Activated CD4-positive, alpha-beta T cell treated with anti-CD3 and anti-CD28 coated beads, Interleukin-2, amount 10 ng/mL, durations not matched to agents 7 days and 5 days (primary cell): ENCODE data around the gene MTA3. TPM values are rescaled to one million over a fixed set of nuclear protein-coding genes. Genes with fewer than 3 reads are reported as not detected.

ENCODE experiments used
- CTCF ChIA-PET: fragments of 350-600 bp; sonication (Branson Sonifier 250); formaldehyde crosslinking; loops from one replicate; lab custom pipeline; 2021; ENCODE audit warnings: antibody characterized with exemption; lab: Charles Lee
- POLR2A ChIA-PET: fragments of 350-600 bp; sonication (Branson Sonifier 250); formaldehyde crosslinking; loops from one replicate; lab custom pipeline; 2021; ENCODE audit warnings: antibody characterized with exemption; lab: Charles Lee
- DNase-seq: peaks from one replicate; pipeline ENCODE4 v3.0.0-alpha.2; 2020
- H3K27ac Mint-ChIP-seq: one replicate; pipeline ENCODE4 v1.8.0; 2021; ENCODE audit warnings: mild to moderate bottlenecking, moderate library complexity, mixed read lengths
- H3K27me3 Mint-ChIP-seq: one replicate; pipeline ENCODE4 v1.8.0; 2021; ENCODE audit warnings: mixed read lengths
- H3K36me3 Mint-ChIP-seq: one replicate; pipeline ENCODE4 v1.8.0; 2021; ENCODE audit warnings: low read depth, mixed read lengths
- H3K4me1 Mint-ChIP-seq: one replicate; pipeline ENCODE4 v1.8.0; 2021; ENCODE audit warnings: mixed read lengths
- H3K4me3 Mint-ChIP-seq: one replicate; pipeline ENCODE4 v1.8.0; 2021; ENCODE audit warnings: mild to moderate bottlenecking, moderate library complexity, mixed read lengths
- H3K9me3 Mint-ChIP-seq: one replicate; pipeline ENCODE4 v1.8.0; 2021; ENCODE audit warnings: mixed read lengths
- total RNA-seq, 2 experiments: library from RNA; stranded (reverse); gene quantifications; one replicate each; pipeline ENCODE4 v1.2.3, GENCODE V29; 2021

MTA3 gene
- total RNA-seq, 2 experiments from 2014 or later = 34.5 to 36.5 TPM

GRCh38 chr2:42792583-42793333 lies 224.3 kb downstream of the MTA3 start, which contains the start of gene HAAO:
Gene HAAO, minus strand, starts transcription at chr2:42792583. Its CDS starts 47 bp downstream, at chr2:42792536.
- no peak for DNase-seq
- no peaks in the 10 kb centered on the region for H3K36me3 Mint-ChIP-seq
- H3K27ac Mint-ChIP-seq = no peak within 1 kb of the TSS
- no peaks in the 10 kb centered on the region for H3K9me3 Mint-ChIP-seq
- H3K4me3 Mint-ChIP-seq = peak within 1 kb of the TSS; percentile 67
- ChIA-PET POLR2A (no interaction called here), CTCF (interaction anchor here (0.6 to 2.5 kb wide), 6 partner anchors 8 to 335 kb away, joined by 3 to 10 read pairs (median 5); no protein-coding TSS in a partner anchor)
- H3K27me3 Mint-ChIP-seq = peaks cover 43% of the 10 kb centered on the region
- H3K4me1 Mint-ChIP-seq = peaks cover 22% of the 10 kb centered on the region

DNA sequence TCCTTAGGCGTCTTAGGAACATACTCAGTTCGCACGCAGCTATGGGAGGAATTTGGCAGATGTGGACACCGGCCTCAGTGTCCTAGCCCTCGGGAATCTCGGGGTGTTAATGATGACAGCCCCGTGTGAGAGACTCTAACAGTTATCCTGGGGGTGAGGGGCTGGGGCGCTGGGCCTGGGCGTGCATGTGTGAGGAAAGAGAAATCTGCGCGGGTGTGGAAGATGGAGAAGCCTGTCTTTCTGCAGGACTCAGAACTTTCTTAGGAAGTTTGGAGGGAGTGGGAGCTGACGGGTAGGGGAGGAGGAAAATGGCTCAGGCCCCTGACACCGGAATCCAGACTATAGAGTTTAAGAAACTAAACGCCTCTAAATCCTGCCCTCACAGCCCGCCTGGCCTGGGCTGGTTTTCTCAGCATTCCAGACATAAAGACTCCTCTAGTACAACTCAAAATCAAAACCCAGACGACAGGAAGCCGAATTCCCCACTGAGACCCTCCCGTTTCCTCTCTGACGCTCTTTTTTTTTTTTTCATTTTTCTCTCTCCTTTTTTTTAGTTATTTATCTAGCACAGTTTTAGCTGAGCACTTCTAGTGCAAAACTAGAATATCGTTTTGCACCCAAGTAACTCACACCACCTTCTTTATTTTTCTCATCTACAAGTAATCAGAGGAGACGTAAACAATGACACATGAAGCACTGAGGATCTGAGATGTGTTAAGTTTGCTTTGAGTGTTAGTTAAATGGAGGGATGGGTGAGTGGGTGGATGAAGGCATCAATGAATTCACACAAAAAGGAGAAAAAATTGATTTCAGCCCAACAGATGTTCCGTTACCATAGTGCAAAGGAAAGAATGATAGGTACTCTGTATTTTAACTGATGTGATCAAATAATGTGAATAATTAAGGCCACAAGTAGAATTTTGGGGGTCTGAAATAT lies 225.2 kb downstream of the MTA3 start:
- no peak for DNase-seq
- Mint-ChIP-seq H3K4me3 (peak overlapping the region; percentile 31), H3K9me3 (no peaks in the 10 kb centered on the region), H3K27me3 (peaks cover 43% of the 10 kb centered on the region), H3K4me1 (peaks cover 20% of the 10 kb centered on the region), H3K36me3 (no peaks in the 10 kb centered on the region), H3K27ac (no peak overlapping the region)
- POLR2A ChIA-PET = interaction anchor here (0.6 kb wide), 1 partner anchor 430 kb away, joined by 4 read pairs; no protein-coding TSS in a partner anchor
- CTCF ChIA-PET = interaction anchor here (0.6 to 2.5 kb wide), 4 partner anchors 16 to 336 kb away, joined by 3 to 10 read pairs (median 6); no protein-coding TSS in a partner anchor

- POLR2A ChIA-PET = interaction anchor here (0.6 kb wide), 1 partner anchor 431 kb away, joined by 4 read pairs; no protein-coding TSS in a partner anchor
- no peak overlapping the region for H3K4me3 Mint-ChIP-seq
- no peaks in the 10 kb centered on the region for H3K9me3 Mint-ChIP-seq
- CTCF ChIA-PET = interaction anchor here (0.7 to 2.5 kb wide), 3 partner anchors 16 to 319 kb away, joined by 3 to 6 read pairs (median 3); no protein-coding TSS in a partner anchor
- H3K36me3 Mint-ChIP-seq = no peaks in the 10 kb centered on the region
- no peak overlapping the region for H3K27ac Mint-ChIP-seq
- peaks cover 20% of the 10 kb centered on the region for H3K4me1 Mint-ChIP-seq
- DNase-seq = no peak
- H3K27me3 Mint-ChIP-seq = peaks cover 43% of the 10 kb centered on the region
Observed at GRCh38 chr2:42794271-42795046, 226.0 kb downstream of the MTA3 start.

- no peak overlapping the region for H3K27ac Mint-ChIP-seq
- POLR2A ChIA-PET = no interaction called here
Observed at GRCh38 chr2:42795275-42795674, 226.8 kb downstream of the MTA3 start.

GRCh38 chr2:42795841-42796301 lies 227.4 kb downstream of the MTA3 start:
- ChIA-PET POLR2A (no interaction called here), CTCF (interaction anchor here (1.0 to 2.9 kb wide), 3 partner anchors 11 to 14 kb away, joined by 3 to 8 read pairs (median 3); no protein-coding TSS in a partner anchor)
- Mint-ChIP-seq H3K4me1 (peaks cover 27% of the 10 kb centered on the region), H3K4me3 (no peak overlapping the region), H3K27me3 (peaks cover 37% of the 10 kb centered on the region), H3K36me3 (no peaks in the 10 kb centered on the region), H3K27ac (no peak overlapping the region), H3K9me3 (no peaks in the 10 kb centered on the region)
- no peak for DNase-seq

More at GRCh38 chr2:42795275-42795674, 226.8 kb downstream of the MTA3 start:
- Mint-ChIP-seq H3K27me3 (peaks cover 40% of the 10 kb centered on the region), H3K36me3 (no peaks in the 10 kb centered on the region), H3K9me3 (no peaks in the 10 kb centered on the region), H3K4me1 (peaks cover 21% of the 10 kb centered on the region), H3K4me3 (no peak overlapping the region)
- no peak for DNase-seq
- CTCF ChIA-PET = interaction anchor here (0.7 to 1.0 kb wide), 2 partner anchors 10 to 35 kb away, joined by 3 read pairs; no protein-coding TSS in a partner anchor

- DNase-seq = no peak
- Mint-ChIP-seq H3K27me3 (peaks cover 30% of the 10 kb centered on the region), H3K36me3 (no peaks in the 10 kb centered on the region), H3K4me1 (peaks cover 31% of the 10 kb centered on the region), H3K4me3 (no peak overlapping the region), H3K9me3 (no peaks in the 10 kb centered on the region), H3K27ac (no peak overlapping the region)
- CTCF ChIA-PET = interaction anchor here (0.5 to 2.9 kb wide), 4 partner anchors 12 to 432 kb away, joined by 3 to 8 read pairs (median 3); no protein-coding TSS in a partner anchor
- POLR2A ChIA-PET = no interaction called here
Observed at GRCh38 chr2:42796427-42797248, 228.2 kb downstream of the MTA3 start.

GRCh38 chr2:42797281-42797680 lies 228.8 kb downstream of the MTA3 start:
- Mint-ChIP-seq H3K36me3 (no peaks in the 10 kb centered on the region), H3K27me3 (peaks cover 25% of the 10 kb centered on the region), H3K4me1 (peaks cover 26% of the 10 kb centered on the region), H3K27ac (no peak overlapping the region), H3K4me3 (no peak overlapping the region), H3K9me3 (no peaks in the 10 kb centered on the region)
- POLR2A ChIA-PET = no interaction called here
- DNase-seq = no peak
- CTCF ChIA-PET = interaction anchor here (2.9 kb wide), 1 partner anchor 13 kb away, joined by 8 read pairs; no protein-coding TSS in a partner anchor

DNA sequence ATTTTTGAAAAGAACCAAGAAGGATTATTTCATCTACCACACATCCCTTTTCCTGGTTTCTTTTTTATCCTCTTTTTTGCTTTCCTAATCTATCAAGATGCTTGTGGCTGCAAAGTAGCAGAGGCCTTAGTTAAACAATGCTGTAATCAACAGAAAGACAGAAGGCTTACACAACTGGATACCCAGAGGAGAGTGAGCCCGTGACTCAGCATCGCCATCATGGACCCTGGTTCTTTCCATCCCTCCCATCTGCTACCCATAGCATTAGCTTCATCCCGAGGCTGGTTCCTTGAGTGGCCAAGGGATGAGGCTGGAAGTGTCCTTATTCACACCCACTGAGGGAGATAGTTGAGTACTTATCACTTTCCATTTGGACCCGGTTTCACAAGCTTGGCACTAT lies 231.4 kb downstream of the MTA3 start:
- no peaks in the 10 kb centered on the region for H3K36me3 Mint-ChIP-seq
- H3K27me3 Mint-ChIP-seq = peaks cover 22% of the 10 kb centered on the region
- ChIA-PET CTCF (interaction anchor here (1.3 to 1.8 kb wide), 3 partner anchors 11 to 26 kb away, joined by 3 to 8 read pairs (median 4); no protein-coding TSS in a partner anchor), POLR2A (no interaction called here)
- H3K4me1 Mint-ChIP-seq = peaks cover 18% of the 10 kb centered on the region
- H3K27ac Mint-ChIP-seq = no peak overlapping the region
- DNase-seq = no peak
- no peaks in the 10 kb centered on the region for H3K9me3 Mint-ChIP-seq
- H3K4me3 Mint-ChIP-seq = no peak overlapping the region

GRCh38 chr2:42800461-42800962 lies 232.1 kb downstream of the MTA3 start:
- Mint-ChIP-seq H3K4me1 (peaks cover 18% of the 10 kb centered on the region), H3K9me3 (no peaks in the 10 kb centered on the region), H3K36me3 (no peaks in the 10 kb centered on the region), H3K27me3 (peaks cover 21% of the 10 kb centered on the region), H3K4me3 (no peak overlapping the region), H3K27ac (no peak overlapping the region)
- POLR2A ChIA-PET = no interaction called here
- CTCF ChIA-PET = interaction anchor here (1.0 to 1.8 kb wide), 5 partner anchors 8 to 32 kb away, joined by 3 to 8 read pairs (median 3); partner anchors contain the start of gene HAAO
- no peak for DNase-seq

DNA sequence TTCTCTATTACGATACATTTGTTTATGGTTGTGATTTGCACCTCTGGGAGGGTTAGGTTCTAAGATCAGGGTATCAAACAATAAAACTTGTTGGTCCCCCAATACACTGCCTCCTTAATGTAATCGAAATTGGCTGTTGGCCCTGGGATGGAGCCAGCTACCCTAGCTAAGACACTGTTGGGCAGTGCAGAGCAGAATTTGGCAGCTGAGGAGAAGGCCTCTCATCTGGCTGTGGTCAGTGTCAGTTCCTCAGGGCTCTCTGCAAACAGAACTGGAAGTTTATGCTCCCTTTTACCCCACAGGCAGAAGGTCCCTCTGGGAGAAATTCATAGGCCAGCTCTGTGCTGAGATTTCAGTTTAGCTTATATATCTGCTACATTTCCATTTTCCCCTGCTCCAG lies 232.5 kb downstream of the MTA3 start:
- Mint-ChIP-seq H3K36me3 (no peaks in the 10 kb centered on the region), H3K9me3 (no peaks in the 10 kb centered on the region), H3K27me3 (peaks cover 20% of the 10 kb centered on the region), H3K27ac (no peak overlapping the region), H3K4me1 (peaks cover 15% of the 10 kb centered on the region), H3K4me3 (no peak overlapping the region)
- ChIA-PET CTCF (interaction anchor here (1.0 to 1.8 kb wide), 5 partner anchors 9 to 33 kb away, joined by 3 to 8 read pairs (median 3); partner anchors contain the start of gene HAAO), POLR2A (no interaction called here)
- DNase-seq = no peak

DNA sequence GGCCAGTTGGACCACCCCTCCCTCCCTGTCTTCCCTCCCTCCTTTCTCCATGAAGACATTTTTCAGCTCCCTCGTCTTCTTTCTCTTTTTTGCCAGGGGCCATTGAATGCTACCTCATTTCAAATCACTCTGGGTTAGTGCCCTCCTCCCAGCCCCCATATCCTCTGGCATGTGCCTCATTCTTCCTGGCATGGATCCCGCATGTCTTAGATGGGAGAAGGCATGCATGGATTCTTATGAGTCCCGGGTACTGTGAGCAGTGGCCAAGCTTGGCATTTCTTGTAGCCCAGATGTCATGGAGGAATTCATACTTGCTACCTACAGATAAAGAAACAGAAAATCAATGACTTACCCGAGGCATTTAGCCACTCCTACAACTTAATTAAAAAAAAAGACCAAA lies 232.9 kb downstream of the MTA3 start:
- DNase-seq = no peak
- ChIA-PET POLR2A (no interaction called here), CTCF (interaction anchor here (1.3 to 1.8 kb wide), 3 partner anchors 9 to 33 kb away, joined by 3 to 8 read pairs (median 3); no protein-coding TSS in a partner anchor)
- peaks cover 13% of the 10 kb centered on the region for H3K4me1 Mint-ChIP-seq
- H3K27me3 Mint-ChIP-seq = peaks cover 20% of the 10 kb centered on the region
- H3K4me3 Mint-ChIP-seq = no peak overlapping the region
- no peak overlapping the region for H3K27ac Mint-ChIP-seq
- H3K36me3 Mint-ChIP-seq = no peaks in the 10 kb centered on the region
- no peaks in the 10 kb centered on the region for H3K9me3 Mint-ChIP-seq
